ENCODE data around the gene PLA2G4A. TPM values are rescaled to one million over a fixed set of nuclear protein-coding genes. Genes with fewer than 3 reads are reported as not detected.
"Not testable (repeated sequence)": the region's sequence is repeated elsewhere in the genome, so short reads cannot be mapped to it uniquely, and the experiment has no call there.

The PLA2G4A gene
- polyA plus RNA-seq, 1 of the 3 experiments (the other 2 are of a cell fraction), result 0.26 TPM

- TF ChIP-seq RAD21 (IDR thresholded peaks at IDR 0.05; ENCODE audit: low read length), result peak; percentile 39
- TF ChIP-seq MAX (IDR thresholded peaks at IDR 0.05; ENCODE audit: low read depth), result no peak
- TF ChIP-seq ELF1 (IDR thresholded peaks at IDR 0.05), result no peak
- TF ChIP-seq CTCF (IDR thresholded peaks at IDR 0.05), result peak; percentile 20; the same call in 1 of the 2 replicates
- TF ChIP-seq SMC3 (IDR thresholded peaks at IDR 0.05; ENCODE audit: low read depth, low read length), result peak; percentile 22; the same call in 1 of the 2 replicates
- Histone ChIP-seq H3K4me1 (ENCODE audit: control insufficient read depth in 1 of 2, insufficient read depth in 2 of 2, low read depth in 1 of 2, low read length in 1 of 2) (peaks cover 0 to 4% of the 10 kb centered on the region in 2 experiments; a peak in 1 of 4 replicates), H3K9me2 (no peaks in the 10 kb centered on the region), H3K9me3 (no peaks in the 10 kb centered on the region; the same call in 1 of the 2 replicates), H3F3A (replicated peaks; ENCODE audit: insufficient read depth) (no peaks in the 10 kb centered on the region), H3K4me2 (no peak overlapping the region), H3K27me3 (ENCODE audit: insufficient read depth) (no peaks in the 10 kb centered on the region), H2AFZ (ENCODE audit: low read depth) (no peak overlapping the region), H3K79me2 (ENCODE audit: insufficient read depth) (no peaks in the 10 kb centered on the region), H3K4me3 (ENCODE audit: low read depth in 2 of 2, low read length in 1 of 2) (no peak overlapping the region), H3K9ac (no peak overlapping the region), H3K27ac (ENCODE audit: low read depth in 2 of 2, low read length in 1 of 2) (no peak overlapping the region), H3K36me3 (replicated peaks in 1 of 2; ENCODE audit: control insufficient read depth in 1 of 2, insufficient read depth in 2 of 2, low read length in 1 of 2) (no peaks in the 10 kb centered on the region), H4K20me1 (ENCODE audit: insufficient read depth) (no peaks in the 10 kb centered on the region)
- DNase-seq, result no peak
- 40% methylated on average over 4 of the region's 4 CpGs for WGBS (ENCODE audit: low lambda C conversion rate)
- CTCF ChIA-PET, result interaction anchor here (0.8 to 1.5 kb wide), 3 partner anchors 71 to 310 kb away, joined by 3 to 5 read pairs (median 3); no protein-coding TSS in a partner anchor
- POLR2A ChIA-PET, result no interaction called here
These were observed 86.8 kb downstream of the PLA2G4A start for GRCh38 chr1:186915555-186915954.

GRCh38 chr1:186917106-186917786, 88.5 kb downstream of the PLA2G4A start:
- H3K27ac ChIP-seq (ENCODE audit: low read depth in 2 of 2, low read length in 1 of 2); H2AFZ ChIP-seq (ENCODE audit: low read depth); H3K4me1 ChIP-seq (ENCODE audit: control insufficient read depth in 1 of 2, insufficient read depth in 2 of 2, low read depth in 1 of 2, low read length in 1 of 2); DNase-seq; H3K9me3 ChIP-seq; POLR2A ChIA-PET; H3K79me2 ChIP-seq (ENCODE audit: insufficient read depth); H3K4me2 ChIP-seq; H3K4me3 ChIP-seq (ENCODE audit: low read depth in 2 of 2, low read length in 1 of 2); H3K36me3 ChIP-seq (replicated peaks in 1 of 2; ENCODE audit: control insufficient read depth in 1 of 2, insufficient read depth in 2 of 2, low read length in 1 of 2); H3K9ac ChIP-seq; H4K20me1 ChIP-seq (ENCODE audit: insufficient read depth); H3F3A ChIP-seq (replicated peaks; ENCODE audit: insufficient read depth); H3K9me2 ChIP-seq; H3K27me3 ChIP-seq (ENCODE audit: insufficient read depth): not testable (repeated sequence)
- CTCF ChIA-PET, result interaction anchor here (1.1 to 1.4 kb wide), 5 partner anchors 12 to 69 kb away, joined by 3 to 4 read pairs (median 3); no protein-coding TSS in a partner anchor
- 64% methylated on average over 14 of the region's 14 CpGs for WGBS (ENCODE audit: low lambda C conversion rate)
- TF ChIP-seq RAD21 (IDR thresholded peaks at IDR 0.05; ENCODE audit: low read length) (peak; percentile 45), CTCF (IDR thresholded peaks at IDR 0.05) (peak; percentile 62), SMC3 (IDR thresholded peaks at IDR 0.05; ENCODE audit: low read depth, low read length) (peak; percentile 33)

GRCh38 chr1:186921386-186921785, 92.6 kb downstream of the PLA2G4A start:
- H2AFZ ChIP-seq (ENCODE audit: low read depth), result not testable (repeated sequence)

GRCh38 chr1:186922814-186923213, 94.1 kb downstream of the PLA2G4A start:
- H3K36me3 ChIP-seq (replicated peaks in 1 of 2; ENCODE audit: control insufficient read depth in 1 of 2, insufficient read depth in 2 of 2, low read length in 1 of 2); H3K27ac ChIP-seq (ENCODE audit: low read depth in 2 of 2, low read length in 1 of 2); H3K9me2 ChIP-seq; POLR2A ChIA-PET; H2AFZ ChIP-seq (ENCODE audit: low read depth); H3K4me3 ChIP-seq (ENCODE audit: low read depth in 2 of 2, low read length in 1 of 2); CTCF ChIA-PET; H4K20me1 ChIP-seq (ENCODE audit: insufficient read depth); H3F3A ChIP-seq (replicated peaks; ENCODE audit: insufficient read depth); H3K79me2 ChIP-seq (ENCODE audit: insufficient read depth); H3K4me1 ChIP-seq (ENCODE audit: control insufficient read depth in 1 of 2, insufficient read depth in 2 of 2, low read depth in 1 of 2, low read length in 1 of 2); H3K27me3 ChIP-seq (ENCODE audit: insufficient read depth); DNase-seq; H3K4me2 ChIP-seq; H3K9me3 ChIP-seq; H3K9ac ChIP-seq: not testable (repeated sequence)
- WGBS (ENCODE audit: low lambda C conversion rate), result 35% methylated on average over 4 of the region's 4 CpGs

More at GRCh38 chr1:186921386-186921785, 92.6 kb downstream of the PLA2G4A start:
- H3K9ac ChIP-seq; CTCF ChIA-PET; H3K4me2 ChIP-seq; H3K27me3 ChIP-seq (ENCODE audit: insufficient read depth); H3K4me1 ChIP-seq (ENCODE audit: control insufficient read depth in 1 of 2, insufficient read depth in 2 of 2, low read depth in 1 of 2, low read length in 1 of 2); H3K27ac ChIP-seq (ENCODE audit: low read depth in 2 of 2, low read length in 1 of 2); DNase-seq; H3K79me2 ChIP-seq (ENCODE audit: insufficient read depth); H3K9me2 ChIP-seq; H4K20me1 ChIP-seq (ENCODE audit: insufficient read depth); H3K36me3 ChIP-seq (replicated peaks in 1 of 2; ENCODE audit: control insufficient read depth in 1 of 2, insufficient read depth in 2 of 2, low read length in 1 of 2); H3K9me3 ChIP-seq; POLR2A ChIA-PET; H3K4me3 ChIP-seq (ENCODE audit: low read depth in 2 of 2, low read length in 1 of 2); H3F3A ChIP-seq (replicated peaks; ENCODE audit: insufficient read depth): not testable (repeated sequence)
- WGBS (ENCODE audit: low lambda C conversion rate), result 29% methylated on average over 5 of the region's 5 CpGs
